Upper lobe of right lung (tissue), 1 donor: ENCODE measurements around the gene ACE. TPM values are rescaled to one million over a fixed set of nuclear protein-coding genes. Genes with fewer than 3 reads are reported as not detected.

Experiments used
- total RNA-seq: library from RNA; stranded (reverse); fragmentation: NEBNext Ultra II Directional; extraction: Animal tissue kit (Norgen Biotek cat#: 25700); gene quantifications from one replicate; pipeline ENCODE4 v1.2.1, GENCODE V29; 2021
- donor health status: DM: no; HTN: yes; CAD: no; lungs with severe emphysema.

ACE gene
- total RNA-seq, 1 donor from 2014 or later = 64.1 TPM

Other genes with a start within 250 kb of the ACE start
- 55.5 TPM for gene CYB561, start 30.8 kb upstream of the ACE start, total RNA-seq
- gene KCNH6, start 46.3 kb downstream of the ACE start, total RNA-seq = not detected
- gene DCAF7, start 73.4 kb downstream of the ACE start, total RNA-seq = 79.9 TPM
- 16.1 TPM for gene TACO1, start 123.8 kb downstream of the ACE start, total RNA-seq
- 57.5 TPM for gene MAP3K3, start 145.4 kb downstream of the ACE start, total RNA-seq
- gene LIMD2, start 223.1 kb downstream of the ACE start, total RNA-seq = 22.9 TPM